GM12875 (cell line): ENCODE measurements around the gene CASP4.
"Not testable (repeated sequence)": the region's sequence is repeated elsewhere in the genome, so short reads cannot be mapped to it uniquely, and the experiment has no call there.

Source experiments
- H3K4me3 ChIP-seq: one replicate; pipeline ENCODE4 v1.5.1; 2011; ENCODE audit warnings: low read depth, low read length, control low read depth
- TF ChIP-seq, protein P1 (sequence below): IDR thresholded peaks from 2 replicates; pipeline ENCODE4 v1.5.1; 2011; ENCODE audit warnings: low read depth, mild to moderate bottlenecking, control low read depth, inconsistent platforms, low read length, moderate library complexity, borderline replicate concordance; ENCODE audit not compliant: insufficient read depth

Gene CASP4

DNA sequence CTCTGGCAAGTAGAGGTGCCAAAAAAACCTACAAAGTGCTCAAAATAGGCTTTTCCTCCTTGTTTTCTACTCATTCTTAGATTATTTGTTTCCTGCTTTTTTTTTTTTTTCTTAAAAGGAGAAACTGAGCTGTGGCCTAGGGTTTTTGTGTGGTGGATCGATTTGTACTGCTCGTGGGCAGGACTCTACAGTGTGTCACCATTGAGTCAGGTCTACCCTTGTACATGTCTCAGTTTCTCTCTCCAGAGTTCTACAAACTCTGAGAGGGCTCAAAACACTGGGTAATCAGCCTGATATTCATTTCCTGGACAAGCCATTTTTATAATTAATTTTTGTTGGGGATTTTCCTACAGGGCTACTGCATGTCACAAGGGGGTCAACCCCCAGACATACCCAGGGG is 5.2 kb upstream of the CASP4 start:
- TF ChIP-seq, protein P1, sequence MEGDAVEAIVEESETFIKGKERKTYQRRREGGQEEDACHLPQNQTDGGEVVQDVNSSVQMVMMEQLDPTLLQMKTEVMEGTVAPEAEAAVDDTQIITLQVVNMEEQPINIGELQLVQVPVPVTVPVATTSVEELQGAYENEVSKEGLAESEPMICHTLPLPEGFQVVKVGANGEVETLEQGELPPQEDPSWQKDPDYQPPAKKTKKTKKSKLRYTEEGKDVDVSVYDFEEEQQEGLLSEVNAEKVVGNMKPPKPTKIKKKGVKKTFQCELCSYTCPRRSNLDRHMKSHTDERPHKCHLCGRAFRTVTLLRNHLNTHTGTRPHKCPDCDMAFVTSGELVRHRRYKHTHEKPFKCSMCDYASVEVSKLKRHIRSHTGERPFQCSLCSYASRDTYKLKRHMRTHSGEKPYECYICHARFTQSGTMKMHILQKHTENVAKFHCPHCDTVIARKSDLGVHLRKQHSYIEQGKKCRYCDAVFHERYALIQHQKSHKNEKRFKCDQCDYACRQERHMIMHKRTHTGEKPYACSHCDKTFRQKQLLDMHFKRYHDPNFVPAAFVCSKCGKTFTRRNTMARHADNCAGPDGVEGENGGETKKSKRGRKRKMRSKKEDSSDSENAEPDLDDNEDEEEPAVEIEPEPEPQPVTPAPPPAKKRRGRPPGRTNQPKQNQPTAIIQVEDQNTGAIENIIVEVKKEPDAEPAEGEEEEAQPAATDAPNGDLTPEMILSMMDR, result no peak

DNA sequence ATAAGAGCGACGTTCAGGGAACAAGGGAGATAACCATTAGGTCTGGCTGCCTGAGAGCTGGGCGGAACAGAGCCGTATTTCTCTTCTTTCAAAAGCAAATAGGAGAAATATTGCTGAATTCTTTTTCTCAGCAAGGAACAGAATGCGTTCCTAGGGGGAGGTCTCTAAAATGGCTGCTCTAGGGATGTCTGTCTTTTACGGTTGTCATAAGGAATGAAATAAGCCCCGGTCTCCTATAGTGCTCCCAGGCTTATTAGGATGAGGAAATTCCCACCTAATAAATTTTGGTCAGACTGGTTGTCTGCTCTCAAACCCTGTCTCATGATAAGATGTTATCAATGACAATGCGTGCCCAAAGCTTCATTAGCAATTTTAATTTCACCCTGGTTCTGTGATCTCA is 4.5 kb upstream of the CASP4 start:
- H3K4me3 ChIP-seq, result not testable (repeated sequence)

More for the DNA sequence above, 5.2 kb upstream of the CASP4 start:
- no peak overlapping the region for H3K4me3 ChIP-seq

DNA sequence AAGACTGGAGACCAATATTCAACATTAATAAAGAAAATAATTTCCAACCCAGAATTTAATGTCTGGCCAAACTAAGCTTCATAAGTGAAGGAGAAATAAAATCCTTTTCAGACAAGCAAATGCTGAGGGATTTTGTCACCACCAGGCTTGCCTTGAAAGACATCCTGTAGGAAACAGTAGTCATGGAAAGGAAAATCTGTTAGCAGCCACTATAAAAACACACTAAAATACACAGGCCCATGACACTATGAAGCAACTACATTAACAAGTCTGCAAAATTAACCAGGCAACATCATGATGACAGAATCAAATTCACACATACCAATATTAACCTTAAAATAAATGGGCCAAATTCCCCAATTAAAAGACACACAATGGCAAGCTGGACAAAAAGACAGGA is 2.4 kb upstream of the CASP4 start:
- no peak overlapping the region for H3K4me3 ChIP-seq
- TF ChIP-seq, protein P1, result no peak

DNA sequence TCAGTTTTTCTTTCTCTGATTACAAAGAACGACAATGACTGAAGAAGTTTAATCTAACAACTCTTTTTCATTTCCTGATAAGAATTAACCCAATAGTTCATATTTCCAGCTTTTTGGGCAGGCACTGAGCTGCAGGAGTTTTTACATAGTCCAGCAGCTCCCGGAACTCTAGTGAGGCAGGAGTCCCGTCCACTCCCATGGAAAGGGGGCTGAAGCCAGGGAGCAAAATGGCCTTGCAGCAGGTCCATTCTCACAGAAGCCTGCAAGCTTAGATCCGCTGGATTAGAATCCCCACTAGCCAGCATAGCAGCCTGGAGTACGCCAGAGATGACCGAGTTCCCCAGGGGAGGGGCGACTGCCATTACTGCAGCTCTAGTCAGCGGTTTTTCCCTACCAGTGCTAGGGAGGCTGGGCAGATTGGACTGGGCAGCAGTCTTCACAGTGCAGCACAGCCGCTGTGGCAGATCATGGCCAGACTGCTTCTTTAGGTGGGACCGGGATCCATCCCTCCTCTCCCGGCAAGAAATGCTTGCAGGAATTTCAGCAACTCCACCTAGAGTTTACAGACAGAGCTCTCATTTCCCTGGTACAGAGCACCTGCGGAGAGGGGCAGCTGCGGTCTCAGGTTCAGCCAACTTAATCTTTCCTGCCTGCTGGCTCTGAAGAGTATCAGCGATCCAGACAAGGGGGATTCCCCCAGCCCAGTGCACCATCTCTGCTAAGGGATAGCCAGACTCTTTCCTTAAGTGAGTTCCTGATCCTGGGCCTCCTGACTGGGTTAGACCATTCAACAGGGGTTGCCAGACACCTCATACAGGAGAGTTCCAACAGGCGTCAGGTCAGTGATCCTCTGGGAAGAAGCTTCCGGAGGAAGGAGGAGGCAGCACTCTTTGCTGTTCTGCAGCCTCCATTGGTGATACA is 742 bp upstream of the CASP4 start:
- TF ChIP-seq, protein P1, result no peak
- no peak overlapping the region for H3K4me3 ChIP-seq

DNA sequence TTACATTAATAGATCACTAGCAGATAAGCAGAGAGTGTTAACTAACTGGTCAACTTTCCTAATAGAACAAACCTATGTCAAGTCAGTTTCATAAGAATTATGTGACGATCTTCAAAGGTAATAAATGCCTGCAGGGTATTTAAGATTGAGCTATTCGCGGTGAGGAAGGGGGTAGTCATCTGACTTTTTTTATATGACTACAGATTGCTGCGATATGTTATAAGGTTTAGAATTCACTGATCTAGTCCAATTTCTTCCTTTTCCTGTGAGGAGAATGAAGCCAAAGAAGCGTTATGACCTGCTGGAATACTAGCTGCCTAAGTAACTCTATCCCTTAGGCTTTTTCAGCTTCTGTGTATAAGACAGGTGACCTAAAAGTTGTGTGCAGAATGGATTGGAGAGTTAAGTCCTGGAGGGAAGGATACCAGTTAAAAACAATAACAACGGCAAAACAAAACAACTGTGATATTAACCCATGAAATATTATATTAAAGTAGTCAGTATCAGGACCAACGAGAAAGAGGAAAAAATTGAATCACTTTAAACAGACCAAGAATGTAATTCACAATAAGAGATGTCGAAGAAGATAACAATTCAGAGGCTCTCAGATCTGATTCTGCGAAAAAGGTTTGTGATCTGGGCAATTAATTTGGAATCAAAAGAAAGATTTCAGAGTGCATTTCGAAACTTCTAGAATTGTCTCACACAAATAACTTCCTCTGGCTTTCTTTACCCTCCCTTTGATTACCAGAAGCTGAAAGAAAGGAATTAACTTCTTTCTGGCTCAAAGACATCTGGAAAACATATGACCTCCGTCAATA is 630 bp downstream of the CASP4 start:
- peak overlapping the region; percentile 43 for H3K4me3 ChIP-seq
- TF ChIP-seq, protein P1, result no peak

DNA sequence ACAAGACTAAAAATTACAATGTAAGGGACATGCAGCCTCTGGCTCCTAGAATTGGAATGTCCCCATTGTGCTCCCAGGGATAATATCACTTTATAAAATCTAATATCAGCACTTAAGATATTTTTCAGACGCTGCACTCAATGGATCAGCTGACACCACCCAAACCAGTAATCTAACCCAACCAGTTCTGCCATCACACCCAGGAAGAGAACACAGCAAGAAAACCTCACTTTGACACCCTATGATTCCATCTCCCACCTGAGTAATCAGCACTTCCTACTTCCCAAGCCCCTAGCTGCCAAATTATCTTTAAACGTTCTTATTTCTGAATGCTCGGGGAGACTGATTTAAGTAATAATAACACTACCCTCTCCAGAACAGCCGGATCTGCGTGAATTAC is 2.6 kb downstream of the CASP4 start:
- no peak overlapping the region for H3K4me3 ChIP-seq
- TF ChIP-seq, protein P1, result no peak

DNA sequence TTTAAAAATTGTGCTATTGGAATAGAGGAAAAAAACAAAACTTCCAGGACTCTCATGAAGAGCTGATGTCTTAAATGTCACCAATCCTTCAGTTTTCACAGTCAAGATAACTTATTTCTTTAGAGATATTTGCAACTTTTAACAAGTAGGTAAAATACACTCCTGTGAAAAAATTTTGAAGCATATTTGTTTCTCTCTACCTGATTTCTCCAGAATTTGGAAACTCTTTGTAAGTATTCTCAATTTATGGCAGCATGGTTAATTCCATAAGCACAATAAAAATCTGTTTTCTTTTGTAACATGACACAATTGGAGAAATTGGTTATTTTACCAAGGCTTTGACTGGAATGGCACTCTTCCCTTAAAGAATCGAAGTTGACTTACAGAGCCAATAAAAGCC is 4.1 kb downstream of the CASP4 start:
- TF ChIP-seq, protein P1, result no peak
- no peak overlapping the region for H3K4me3 ChIP-seq
